ENCODE data around the gene ALDH1A3.

- TF ChIP-seq POLR2AphosphoS5 (IDR thresholded peaks at IDR 0.05; ENCODE audit: borderline replicate concordance, low read depth, low read length) = no peak
- TF ChIP-seq EZH2 (IDR thresholded peaks at IDR 0.05) = no peak
- TF ChIP-seq FOXP2 (optimal IDR thresholded peaks at IDR 0.05; ENCODE audit: control extremely low read depth, extremely low read length, insufficient read depth) = no peak
These were observed at the start of gene ALDH1A3 for GRCh38 chr15:100879464-100880138.
